HepG2 (cell line): ENCODE results near the gene TPRN. TPM values are rescaled to one million over a fixed set of nuclear protein-coding genes. Genes with fewer than 3 reads are reported as not detected.

Experiments used
- HHEX ChIP-seq: IDR thresholded peaks from 2 replicates; pipeline ENCODE4 v1.6.1; 2016; ENCODE audit warnings: control low read depth
- HNF4G ChIP-seq, 2 experiments: sonication (generic) in 1 of 2; formaldehyde crosslinking in 1 of 2; IDR thresholded peaks; 2 replicates each; pipeline versions ENCODE4 v1.4.0 to v1.6.1; 2011 to 2020; ENCODE audit warnings: borderline replicate concordance in 2 of 2, low read depth in 2 of 2, mild to moderate bottlenecking in 2 of 2, low read length in 1 of 2, missing genetic modification reagents in 1 of 2, moderate library complexity in 1 of 2
- IKZF1 ChIP-seq: fragments of 450-650 bp; IDR thresholded peaks from 2 replicates; pipeline ENCODE4 v1.7.1; 2016
- KAT8 ChIP-seq: IDR thresholded peaks from 2 replicates; pipeline ENCODE4 v1.6.1; 2016; ENCODE audit warnings: missing genetic modification reagents, missing compliant biosample characterization
- MNT ChIP-seq: fragments of 450-650 bp; IDR thresholded peaks from 2 replicates; pipeline ENCODE4 v1.6.1; 2016
- MXI1 ChIP-seq: IDR thresholded peaks from 3 replicates; pipeline ENCODE4 v1.6.1; 2012; ENCODE audit warnings: low read depth, low read length, inconsistent platforms, borderline replicate concordance
- PAX8 ChIP-seq: sonication (generic); formaldehyde crosslinking; IDR thresholded peaks from 2 replicates; pipeline ENCODE4 v1.8.0; 2022; ENCODE audit warnings: mild to moderate bottlenecking, missing genetic modification reagents, borderline replicate concordance
- RFX5 ChIP-seq: IDR thresholded peaks from 2 replicates; pipeline ENCODE4 v1.6.1; 2011; ENCODE audit warnings: low read depth, low read length, improper control_type of control experiment
- SIN3A ChIP-seq: IDR thresholded peaks from 2 replicates; pipeline ENCODE4 v1.6.1; 2011; ENCODE audit warnings: low read depth, mild to moderate bottlenecking, control low read depth, low read length, borderline replicate concordance
- SNAPC5 ChIP-seq: sonication (generic); formaldehyde crosslinking; IDR thresholded peaks from 2 replicates; pipeline ENCODE4 v1.8.1; 2023; ENCODE audit warnings: mild to moderate bottlenecking, missing genetic modification reagents, borderline replicate concordance
- SRSF4 ChIP-seq: fragments of 200-400 bp; formaldehyde crosslinking; IDR thresholded peaks from one replicate; pipeline ENCODE4 v1.6.1; 2018; ENCODE audit warnings: mild to moderate bottlenecking, low read depth, low read length, moderate library complexity; ENCODE audit not compliant: poor library complexity, severe bottlenecking
- ZNF329 ChIP-seq: sonication (generic); formaldehyde crosslinking; IDR thresholded peaks from 2 replicates; pipeline ENCODE4 v1.9.0; 2021; ENCODE audit warnings: low read depth, mild to moderate bottlenecking, missing genetic modification reagents
- ZNF546 ChIP-seq: sonication (generic); formaldehyde crosslinking; conservative IDR thresholded peaks from 2 replicates; pipeline ENCODE4 v1.8.1; 2023; ENCODE audit warnings: mild to moderate bottlenecking, missing genetic modification reagents
- polyA plus RNA-seq, 8 experiments: library from polyadenylated mRNA; depleted of rRNA in 3 of 8; stranded (reverse) in 7 of 8; unstranded in 1 of 8; fragments of >200 nt; fragmentation: Illumina TruSeq in 4 of 8; extraction: Trizol in 4 of 8; gene quantifications; 2 replicates each; pipeline versions ENCODE4 v1.2.1 to v1.2.3, GENCODE V29; 2011 to 2016; ENCODE audit warnings: low read depth in 4 of 8, missing spikeins in 1 of 8, mixed read lengths in 1 of 8; ENCODE audit not compliant: insufficient read depth in 1 of 8
- total RNA-seq, 5 experiments: library from RNA; depleted of rRNA; stranded (reverse); fragments of >200 nt; fragmentation: Illumina TruSeq; extraction: Trizol; gene quantifications; 2 replicates each; pipeline ENCODE4 v1.2.3, GENCODE V29; 2016; ENCODE audit warnings: low read depth in 1 of 5
- TF ChIP-seq, protein P1 (sequence below): sonication (generic); formaldehyde crosslinking; IDR thresholded peaks from 2 replicates; pipeline ENCODE4 v1.4.0; 2020; ENCODE audit warnings: missing genetic modification reagents
- TF ChIP-seq, protein P2 (sequence below): IDR thresholded peaks from 2 replicates; pipeline ENCODE4 v1.6.1; 2016

The TPRN gene
- total and polyA plus RNA-seq, 2 of the 13 experiments (the other 11 are each of a cell fraction or from before 2014, with no cell fraction given) = 10.1 to 19.2 TPM

DNA sequence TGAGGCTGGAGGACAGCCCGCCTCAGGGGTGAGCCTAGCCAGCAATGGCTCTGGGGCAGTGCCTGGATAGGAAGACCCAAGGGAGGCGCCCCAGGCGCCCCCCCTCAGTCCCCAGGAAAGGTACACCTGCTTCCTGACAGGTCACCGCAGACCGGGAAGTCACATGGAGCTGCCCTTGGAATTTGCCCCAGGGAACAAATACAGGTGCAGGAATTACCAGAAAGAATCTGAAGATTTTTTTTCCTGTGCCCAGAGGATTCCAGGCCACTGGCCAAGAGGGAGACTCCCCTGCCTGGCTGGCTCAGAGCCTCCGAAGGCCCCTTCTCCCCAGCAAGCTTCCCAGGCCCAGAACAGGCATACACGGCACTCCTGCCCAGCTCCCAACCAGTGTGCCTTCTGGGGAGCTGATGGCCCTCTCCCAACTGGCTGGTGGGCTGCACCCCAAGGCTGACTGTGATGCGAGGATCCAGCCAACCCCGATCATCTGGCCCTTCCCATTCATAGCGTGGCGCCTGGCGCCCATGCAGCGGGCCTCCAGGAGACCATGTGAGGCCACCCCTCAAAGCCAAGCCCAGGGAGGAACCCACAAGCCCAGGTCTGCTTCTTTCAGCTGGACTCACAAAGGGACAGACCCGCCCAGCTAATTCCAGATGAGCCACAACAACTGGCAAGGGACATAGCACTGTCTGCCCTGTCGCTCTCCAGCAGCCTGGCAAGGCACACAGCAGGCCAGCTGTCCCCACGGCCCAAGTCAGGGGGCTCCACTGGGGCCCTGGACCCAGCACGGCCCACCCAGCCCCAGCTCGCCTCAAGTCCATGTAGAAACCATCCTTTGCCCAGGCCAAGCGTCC, 2.3 kb downstream of the TPRN start (continued):
- TF ChIP-seq, protein P1, sequence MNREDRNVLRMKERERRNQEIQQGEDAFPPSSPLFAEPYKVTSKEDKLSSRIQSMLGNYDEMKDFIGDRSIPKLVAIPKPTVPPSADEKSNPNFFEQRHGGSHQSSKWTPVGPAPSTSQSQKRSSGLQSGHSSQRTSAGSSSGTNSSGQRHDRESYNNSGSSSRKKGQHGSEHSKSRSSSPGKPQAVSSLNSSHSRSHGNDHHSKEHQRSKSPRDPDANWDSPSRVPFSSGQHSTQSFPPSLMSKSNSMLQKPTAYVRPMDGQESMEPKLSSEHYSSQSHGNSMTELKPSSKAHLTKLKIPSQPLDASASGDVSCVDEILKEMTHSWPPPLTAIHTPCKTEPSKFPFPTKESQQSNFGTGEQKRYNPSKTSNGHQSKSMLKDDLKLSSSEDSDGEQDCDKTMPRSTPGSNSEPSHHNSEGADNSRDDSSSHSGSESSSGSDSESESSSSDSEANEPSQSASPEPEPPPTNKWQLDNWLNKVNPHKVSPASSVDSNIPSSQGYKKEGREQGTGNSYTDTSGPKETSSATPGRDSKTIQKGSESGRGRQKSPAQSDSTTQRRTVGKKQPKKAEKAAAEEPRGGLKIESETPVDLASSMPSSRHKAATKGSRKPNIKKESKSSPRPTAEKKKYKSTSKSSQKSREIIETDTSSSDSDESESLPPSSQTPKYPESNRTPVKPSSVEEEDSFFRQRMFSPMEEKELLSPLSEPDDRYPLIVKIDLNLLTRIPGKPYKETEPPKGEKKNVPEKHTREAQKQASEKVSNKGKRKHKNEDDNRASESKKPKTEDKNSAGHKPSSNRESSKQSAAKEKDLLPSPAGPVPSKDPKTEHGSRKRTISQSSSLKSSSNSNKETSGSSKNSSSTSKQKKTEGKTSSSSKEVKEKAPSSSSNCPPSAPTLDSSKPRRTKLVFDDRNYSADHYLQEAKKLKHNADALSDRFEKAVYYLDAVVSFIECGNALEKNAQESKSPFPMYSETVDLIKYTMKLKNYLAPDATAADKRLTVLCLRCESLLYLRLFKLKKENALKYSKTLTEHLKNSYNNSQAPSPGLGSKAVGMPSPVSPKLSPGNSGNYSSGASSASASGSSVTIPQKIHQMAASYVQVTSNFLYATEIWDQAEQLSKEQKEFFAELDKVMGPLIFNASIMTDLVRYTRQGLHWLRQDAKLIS (CRISPR knock-in tag) = 0 out of 2 replicates have a peak, but pooled peaks have one; percentile 79
- TF ChIP-seq SIN3A = 0 out of 2 replicates have a peak, but pooled peaks have one; percentile 51
- TF ChIP-seq, protein P2, sequence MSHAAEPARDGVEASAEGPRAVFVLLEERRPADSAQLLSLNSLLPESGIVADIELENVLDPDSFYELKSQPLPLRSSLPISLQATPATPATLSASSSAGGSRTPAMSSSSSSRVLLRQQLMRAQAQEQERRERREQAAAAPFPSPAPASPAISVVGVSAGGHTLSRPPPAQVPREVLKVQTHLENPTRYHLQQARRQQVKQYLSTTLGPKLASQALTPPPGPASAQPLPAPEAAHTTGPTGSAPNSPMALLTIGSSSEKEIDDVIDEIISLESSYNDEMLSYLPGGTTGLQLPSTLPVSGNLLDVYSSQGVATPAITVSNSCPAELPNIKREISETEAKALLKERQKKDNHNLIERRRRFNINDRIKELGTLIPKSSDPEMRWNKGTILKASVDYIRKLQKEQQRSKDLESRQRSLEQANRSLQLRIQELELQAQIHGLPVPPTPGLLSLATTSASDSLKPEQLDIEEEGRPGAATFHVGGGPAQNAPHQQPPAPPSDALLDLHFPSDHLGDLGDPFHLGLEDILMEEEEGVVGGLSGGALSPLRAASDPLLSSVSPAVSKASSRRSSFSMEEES (CRISPR knock-in tag) = peak; percentile 68; the same call in 1 of the 2 replicates
- TF ChIP-seq SNAPC5 = no peak
- TF ChIP-seq HNF4G (IDR thresholded peaks at IDR 0.05; ENCODE audit: borderline replicate concordance, low read depth, low read length) = peak; percentile 62; the same call in 1 of the 2 replicates
- TF ChIP-seq HNF4G (CRISPR knock-in tag; IDR thresholded peaks at IDR 0.05; ENCODE audit: borderline replicate concordance, low read depth) = peak; percentile 37; the same call in 1 of the 2 replicates
- TF ChIP-seq MNT = no peak
- TF ChIP-seq ZNF329 (CRISPR knock-in tag) = no peak
- no peak for TF ChIP-seq SRSF4
- no peak for TF ChIP-seq HHEX (CRISPR knock-in tag)
- 0 out of 2 replicates have a peak, but pooled peaks have one; percentile 30 for TF ChIP-seq ZNF546 (CRISPR knock-in tag)
- TF ChIP-seq MXI1 = peak; percentile 39; the same call in 1 of the 3 replicates
- peak; percentile 36; the same call in 1 of the 2 replicates for TF ChIP-seq KAT8 (CRISPR knock-in tag)
- no peak for TF ChIP-seq PAX8 (CRISPR knock-in tag)
- no peak for TF ChIP-seq IKZF1
- no peak for TF ChIP-seq RFX5
